NOMO-1 (cell line): ENCODE data around the gene CARTPT.

Source experiments
- DNase-seq, 2 experiments: peaks; one replicate each; lab custom pipeline; 2025; ENCODE audit not compliant: unreplicated experiment in 2 of 2; lab: John Stamatoyannopoulos, UW

CARTPT gene

GRCh38 chr5:71737931-71738539, 19.0 kb downstream of the CARTPT start:
- no peak for DNase-seq

GRCh38 chr5:71738662-71739361, 19.7 kb downstream of the CARTPT start:
- no peak for DNase-seq

DNA sequence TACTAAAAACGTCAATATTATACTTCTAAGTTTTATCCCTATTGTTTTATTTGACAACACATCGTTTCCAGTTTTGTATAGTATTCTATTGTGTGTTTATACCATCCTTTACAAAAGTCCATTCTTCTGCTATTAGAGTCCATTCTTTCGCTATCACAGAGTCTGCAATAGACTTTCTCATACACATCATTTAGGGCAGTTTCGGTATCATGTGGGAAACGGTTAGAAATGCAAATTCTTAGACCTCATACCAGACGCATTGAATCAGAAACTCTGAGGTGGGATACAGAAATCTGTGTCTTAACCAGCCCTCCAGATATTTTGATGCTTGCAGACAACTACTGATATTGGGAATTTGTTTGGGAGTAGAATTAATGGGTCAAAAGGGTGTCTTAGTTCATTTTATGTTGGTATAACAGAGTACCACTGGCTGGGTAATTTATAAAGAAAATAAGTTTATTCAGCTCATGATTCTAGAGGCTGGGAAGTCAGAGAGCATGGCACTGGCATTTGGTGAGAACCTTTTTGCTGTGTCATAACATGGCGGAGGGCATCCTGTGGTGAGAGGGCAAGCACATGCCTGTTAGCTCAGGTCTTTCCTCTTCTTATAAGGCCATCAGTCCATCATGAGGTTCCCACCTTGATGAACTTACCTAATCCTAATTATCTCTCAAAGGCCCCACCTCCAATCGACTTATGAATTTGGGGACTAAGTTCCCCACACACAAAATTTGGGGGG, 21.1 kb downstream of the CARTPT start:
- DNase-seq: no peak

- no peak for DNase-seq
Observed at GRCh38 chr5:71743155-71743554, 24.1 kb downstream of the CARTPT start.

DNA sequence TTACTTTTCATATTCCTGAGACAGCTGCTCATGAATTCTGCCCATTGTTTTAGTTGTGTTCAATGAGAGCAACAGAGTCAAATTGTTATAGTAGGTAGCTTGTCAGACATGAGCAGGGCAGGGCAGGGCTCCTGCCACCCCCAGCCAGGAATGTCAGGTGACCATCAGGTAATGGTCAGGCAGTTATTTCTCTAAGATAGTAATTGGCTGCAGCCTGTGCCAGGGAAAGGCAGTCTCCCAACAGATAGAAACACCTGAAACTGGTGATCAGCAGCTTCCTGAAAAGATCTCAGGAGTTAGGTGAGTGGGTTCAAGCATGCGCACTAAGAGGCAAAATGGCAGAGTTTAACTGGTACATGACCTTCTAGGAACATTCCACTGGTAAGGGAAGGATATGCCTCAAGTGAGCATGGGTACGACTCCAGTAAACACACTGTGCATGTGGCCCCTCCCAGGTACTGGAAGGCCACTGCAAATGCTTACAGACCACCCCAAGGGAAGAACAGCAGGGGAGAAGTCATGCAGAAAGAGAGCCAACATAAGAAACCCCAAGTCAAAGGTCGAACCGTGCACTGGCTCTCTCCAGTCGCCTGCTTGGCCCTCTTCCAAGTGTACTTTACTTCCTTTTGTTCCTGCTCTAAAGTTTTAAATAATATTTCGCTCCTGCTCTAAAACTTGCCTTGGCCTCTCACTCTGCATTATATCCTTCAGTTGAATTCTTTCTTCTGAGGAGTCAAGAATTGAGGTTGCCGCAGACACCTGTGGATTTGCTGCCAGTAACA, 25.1 kb downstream of the CARTPT start:
- no peak for DNase-seq

DNA sequence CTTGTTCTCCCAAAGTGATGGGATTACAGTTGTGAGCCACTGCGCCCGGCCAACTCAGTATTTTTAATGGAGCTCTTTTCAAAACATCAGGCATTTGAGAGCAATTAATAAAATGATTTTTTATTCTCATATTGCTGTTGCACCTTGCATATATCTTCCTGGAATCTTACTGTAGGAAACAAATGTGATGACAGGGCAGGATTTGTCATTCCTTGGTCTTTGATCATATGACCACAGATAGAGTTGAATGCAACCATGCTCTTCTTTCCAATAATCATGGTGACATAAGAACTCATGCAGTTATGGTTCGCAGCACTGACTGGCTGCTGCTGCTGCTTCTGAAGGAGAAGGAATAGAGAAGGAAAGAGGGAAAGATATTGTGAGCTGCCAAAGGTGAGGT, 28.1 kb downstream of the CARTPT start:
- DNase-seq: no peak

DNA sequence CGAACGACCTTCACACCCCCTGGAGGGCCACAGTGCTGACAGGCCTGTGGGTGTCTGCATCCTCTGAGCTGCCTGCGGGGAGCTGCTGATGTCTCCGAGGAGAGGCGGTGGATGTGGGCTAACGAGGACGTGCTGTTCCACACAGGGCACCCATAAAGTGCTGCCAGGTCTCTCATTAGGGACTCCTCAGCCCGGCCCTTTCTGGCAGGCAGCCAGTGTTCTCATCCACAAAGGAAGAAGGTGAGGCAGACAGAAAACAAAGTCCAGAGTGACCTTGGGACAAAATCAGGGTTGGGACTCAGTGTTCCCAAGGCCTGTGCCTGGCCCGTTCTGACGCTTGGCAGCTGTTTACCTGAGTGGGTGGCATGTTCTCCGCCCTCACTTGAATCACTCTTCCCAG, 29.3 kb downstream of the CARTPT start:
- no peak for DNase-seq

DNA sequence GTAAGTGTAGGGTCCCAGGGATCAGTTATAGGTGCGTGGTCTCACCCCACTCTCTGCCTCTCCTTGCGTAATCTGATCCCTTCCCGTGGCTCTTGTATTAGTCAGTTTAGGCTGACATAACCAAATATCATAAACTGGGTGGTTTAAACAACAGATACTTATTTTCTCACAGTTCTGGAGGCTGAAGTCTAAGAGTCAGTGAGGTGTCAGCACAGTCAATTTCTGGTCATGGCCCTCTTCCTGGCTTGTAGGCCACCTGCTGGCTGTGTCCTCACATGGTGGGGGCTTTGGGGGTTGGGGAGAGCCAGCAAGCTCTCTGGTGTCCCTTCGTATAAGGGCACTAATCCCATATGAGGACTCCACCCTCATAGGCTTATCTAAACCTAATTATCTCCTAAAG, 32.3 kb downstream of the CARTPT start:
- DNase-seq: no peak

DNA sequence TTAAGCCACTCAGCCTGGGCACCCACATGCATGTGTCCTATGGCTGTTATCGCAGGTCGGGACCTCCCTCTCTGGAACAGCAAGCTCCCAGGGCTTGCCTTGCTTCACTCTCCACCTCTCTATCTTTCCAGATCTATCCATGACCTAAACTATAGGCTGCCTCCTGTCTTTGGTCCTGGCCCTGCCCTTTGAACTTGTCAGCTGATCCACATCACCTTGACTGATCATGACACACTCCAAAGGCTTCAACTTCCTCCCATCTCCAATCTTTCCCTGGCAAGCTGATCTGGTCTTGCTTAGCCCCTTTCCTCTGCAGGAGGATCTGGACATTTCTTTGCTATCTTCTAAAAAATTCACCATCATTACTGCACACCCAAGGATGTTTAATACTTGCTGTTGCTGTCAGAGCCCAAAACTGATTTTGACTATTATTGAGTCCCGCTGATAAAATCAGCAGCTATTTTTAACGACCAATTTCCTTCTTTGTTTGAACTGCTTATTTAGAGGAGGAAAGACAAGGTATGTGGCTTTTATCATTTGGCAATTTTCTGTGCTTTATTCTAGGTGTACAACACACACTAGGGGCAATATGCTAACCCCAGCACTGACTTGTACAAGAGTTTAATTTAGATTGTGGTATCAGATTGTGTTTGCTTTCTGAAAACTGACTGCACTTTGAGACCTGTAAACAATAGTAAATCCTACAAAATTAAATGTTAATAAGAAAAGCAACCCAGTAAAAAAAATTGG, 33.5 kb downstream of the CARTPT start:
- no peak for DNase-seq

GRCh38 chr5:71757590-71758543, 38.8 kb downstream of the CARTPT start:
- DNase-seq: peak; percentile 8 to 40

DNA sequence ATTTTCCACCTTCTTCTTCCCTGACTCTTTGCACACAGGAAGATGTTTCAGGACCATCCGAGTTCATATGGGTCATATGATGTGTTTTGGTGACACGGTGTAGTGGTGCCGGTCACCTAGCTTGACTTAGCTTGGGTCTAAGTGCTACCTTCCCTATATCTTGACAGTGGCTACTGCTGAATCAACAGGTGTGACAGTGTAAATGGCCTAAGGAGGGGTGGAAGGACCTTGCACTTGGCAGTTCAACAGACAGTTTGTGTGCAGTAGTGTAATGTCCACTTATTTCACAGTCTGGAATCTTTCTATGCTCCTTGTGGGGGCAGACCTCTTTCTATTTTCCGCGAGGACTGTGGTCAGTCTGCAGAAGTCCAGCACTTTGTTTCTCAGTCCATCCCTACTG, 43.8 kb downstream of the CARTPT start:
- DNase-seq: no peak

GRCh38 chr5:71767661-71768060, 48.6 kb downstream of the CARTPT start:
- DNase-seq: no peak

DNA sequence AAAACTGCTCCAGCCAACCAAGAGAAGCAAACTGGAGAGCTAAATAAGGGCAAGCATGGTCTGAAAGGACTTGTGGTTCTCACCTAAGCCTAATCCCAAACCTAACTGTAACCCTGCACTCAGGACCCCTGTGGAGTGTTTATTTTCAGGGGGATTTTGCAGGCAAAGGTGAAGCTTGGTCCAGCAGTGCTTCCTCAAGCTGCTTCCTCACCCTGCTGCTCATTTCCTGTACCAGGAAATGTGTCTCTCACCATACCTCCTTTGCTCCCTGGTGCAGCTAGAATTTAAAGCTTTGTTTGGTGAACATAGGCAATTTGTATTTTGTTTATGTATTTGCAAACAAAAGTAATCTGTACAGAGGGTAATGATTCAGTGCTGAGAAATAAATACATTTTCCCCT, 50.2 kb downstream of the CARTPT start:
- no peak for DNase-seq

GRCh38 chr5:71770381-71770780, 51.3 kb downstream of the CARTPT start:
- no peak for DNase-seq
